8988T (cell line): ENCODE measurements around the gene UGT1A8.
"Not testable (repeated sequence)": the region's sequence is repeated elsewhere in the genome, so short reads cannot be mapped to it uniquely, and the experiment has no call there.

ENCODE experiments used
- DNase-seq: peaks from one replicate; pipeline ENCODE4 v3.0.0; 2011

Gene UGT1A8

DNA sequence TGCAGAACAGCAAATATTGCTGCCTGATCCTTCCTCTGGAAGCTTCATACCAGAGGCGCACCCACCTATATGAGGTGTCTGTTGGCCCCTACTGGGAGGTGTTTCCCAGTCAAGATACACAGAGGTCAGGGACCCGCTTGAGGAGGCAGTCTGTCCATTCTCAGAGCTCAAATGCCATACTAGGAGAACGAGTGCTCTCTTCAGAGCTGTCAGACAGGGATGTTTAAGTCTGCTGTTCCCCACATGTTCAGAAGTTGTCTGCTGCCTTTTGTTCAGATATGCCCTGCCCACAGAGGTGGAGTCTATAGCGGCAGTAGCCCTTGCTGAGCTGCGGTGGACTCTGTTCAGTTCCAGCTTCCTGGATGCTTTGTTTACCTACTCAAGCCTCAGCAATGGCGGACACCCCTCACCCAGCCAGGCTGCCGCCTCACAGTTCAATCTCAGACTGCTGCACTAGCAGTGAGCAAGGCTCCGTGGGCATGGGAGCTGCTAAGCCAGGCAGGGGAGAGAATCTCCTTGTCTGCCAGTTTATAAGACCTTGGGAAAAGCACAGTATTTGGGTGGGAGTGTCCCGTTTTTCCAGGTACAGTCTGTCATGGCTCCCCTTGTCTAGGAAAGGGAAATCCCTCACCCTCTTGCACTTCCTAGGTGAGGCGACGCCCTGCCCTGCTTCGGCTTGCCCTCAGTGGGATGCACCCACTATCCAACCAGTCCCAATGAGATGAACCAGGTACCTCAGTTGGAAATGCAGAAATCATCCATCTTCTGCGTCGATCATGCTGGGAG, 119.6 kb downstream of the UGT1A8 start:
- not testable (repeated sequence) for DNase-seq

DNA sequence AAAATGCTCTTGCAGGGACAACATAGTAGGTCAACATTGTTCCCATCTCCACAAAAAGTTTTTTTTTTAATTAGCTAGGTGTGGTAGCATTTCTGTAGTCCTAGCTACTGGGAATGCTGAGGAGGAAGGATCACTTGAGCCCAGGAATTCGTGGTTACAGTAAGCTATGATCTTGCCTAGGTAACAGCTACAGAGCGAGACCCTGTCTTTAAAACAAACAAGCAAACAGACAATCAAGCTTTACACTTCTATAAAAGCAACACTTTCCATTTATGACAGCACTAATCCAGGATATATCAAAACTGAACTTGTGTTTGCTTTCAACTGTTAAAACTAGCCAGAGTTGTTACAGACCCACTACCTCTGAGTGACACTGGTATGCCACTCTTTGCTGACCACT, 123.4 kb downstream of the UGT1A8 start:
- no peak for DNase-seq

DNA sequence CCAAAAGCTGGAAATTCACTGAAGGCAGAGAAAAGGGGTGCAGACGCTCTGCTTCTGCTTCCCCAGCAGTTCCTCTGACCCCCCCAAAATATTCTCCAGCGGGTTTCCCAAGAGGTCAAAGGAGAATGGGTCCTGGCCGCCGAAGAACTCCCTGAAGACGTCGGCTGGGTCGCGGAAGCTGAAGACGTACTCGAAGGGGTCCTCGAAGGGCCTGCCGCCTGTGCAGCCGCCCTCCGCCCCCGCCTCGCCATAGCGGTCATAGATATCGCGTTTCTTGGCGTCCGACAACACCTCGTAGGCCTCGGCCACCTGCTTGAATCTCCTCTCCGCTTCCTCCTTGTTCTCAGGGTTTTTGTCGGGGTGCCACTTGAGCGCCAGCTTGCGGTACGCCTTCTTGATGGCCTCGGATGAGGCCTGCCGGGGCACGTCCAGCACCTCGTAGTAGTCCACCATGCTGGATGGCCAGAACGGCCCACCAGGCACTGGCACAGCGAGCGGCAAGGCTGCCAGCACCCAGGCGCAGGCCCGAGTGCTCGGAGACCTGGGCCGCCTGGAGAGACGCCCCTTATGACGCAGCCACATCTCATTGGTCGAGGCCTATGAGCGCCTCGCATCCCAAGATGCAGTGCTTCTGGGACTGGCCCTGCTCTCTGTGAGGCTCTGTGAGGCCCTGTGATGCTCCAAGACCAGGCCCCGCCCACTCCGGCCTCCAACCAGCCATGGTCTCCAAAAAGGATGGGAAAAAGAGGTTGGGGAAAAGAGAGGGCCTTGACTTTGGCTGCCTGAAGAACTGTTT, 126.2 kb downstream of the UGT1A8 start:
- DNase-seq, result no peak

GRCh38 chr2:233745073-233745755, 127.8 kb downstream of the UGT1A8 start:
- no peak for DNase-seq

- DNase-seq, result not testable (repeated sequence)
Measured at GRCh38 chr2:233745838-233746237, 128.4 kb downstream of the UGT1A8 start.

DNA sequence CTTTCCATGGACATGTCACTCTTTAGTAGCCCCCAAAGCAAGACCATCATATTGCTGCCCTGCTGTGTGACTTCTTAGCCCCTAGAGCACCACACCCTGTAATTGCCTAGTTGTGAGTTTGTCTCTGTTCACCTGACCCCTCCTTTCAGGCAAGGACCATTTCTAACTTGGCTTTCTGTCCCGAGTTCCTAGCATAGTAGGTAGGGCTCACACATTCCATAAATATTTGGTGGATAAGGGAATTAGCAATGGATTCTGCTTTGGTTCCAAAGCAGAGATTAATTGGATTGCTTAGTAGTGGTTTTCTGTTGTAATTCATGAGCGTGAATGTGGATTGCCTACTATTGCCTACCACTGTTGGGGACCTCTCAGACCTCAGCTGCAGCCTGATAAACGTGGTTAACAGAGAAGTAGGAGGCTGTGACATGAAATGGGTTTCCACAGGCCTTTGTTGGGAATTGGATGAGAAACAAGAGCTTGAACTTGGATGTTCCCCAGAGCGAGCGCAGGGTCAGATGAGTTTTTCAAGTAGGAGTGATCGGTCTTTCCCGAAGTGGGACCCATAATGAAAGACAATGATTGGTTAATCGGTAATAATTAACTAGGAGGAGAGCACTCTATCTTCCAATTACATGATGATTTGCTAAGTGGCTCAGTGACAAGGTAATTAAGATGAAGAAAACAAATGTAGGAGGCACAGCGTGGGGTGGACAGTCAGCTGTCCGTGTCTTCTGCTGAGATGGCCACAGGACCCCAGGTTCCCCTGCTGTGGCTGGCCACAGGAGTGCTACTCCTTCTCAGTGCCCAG, 129.2 kb downstream of the UGT1A8 start:
- no peak for DNase-seq

- DNase-seq, result no peak
Measured at GRCh38 chr2:233747283-233747544, 129.8 kb downstream of the UGT1A8 start.

- DNase-seq, result not testable (repeated sequence)
Measured at GRCh38 chr2:233750689-233751088, 133.3 kb downstream of the UGT1A8 start.

DNA sequence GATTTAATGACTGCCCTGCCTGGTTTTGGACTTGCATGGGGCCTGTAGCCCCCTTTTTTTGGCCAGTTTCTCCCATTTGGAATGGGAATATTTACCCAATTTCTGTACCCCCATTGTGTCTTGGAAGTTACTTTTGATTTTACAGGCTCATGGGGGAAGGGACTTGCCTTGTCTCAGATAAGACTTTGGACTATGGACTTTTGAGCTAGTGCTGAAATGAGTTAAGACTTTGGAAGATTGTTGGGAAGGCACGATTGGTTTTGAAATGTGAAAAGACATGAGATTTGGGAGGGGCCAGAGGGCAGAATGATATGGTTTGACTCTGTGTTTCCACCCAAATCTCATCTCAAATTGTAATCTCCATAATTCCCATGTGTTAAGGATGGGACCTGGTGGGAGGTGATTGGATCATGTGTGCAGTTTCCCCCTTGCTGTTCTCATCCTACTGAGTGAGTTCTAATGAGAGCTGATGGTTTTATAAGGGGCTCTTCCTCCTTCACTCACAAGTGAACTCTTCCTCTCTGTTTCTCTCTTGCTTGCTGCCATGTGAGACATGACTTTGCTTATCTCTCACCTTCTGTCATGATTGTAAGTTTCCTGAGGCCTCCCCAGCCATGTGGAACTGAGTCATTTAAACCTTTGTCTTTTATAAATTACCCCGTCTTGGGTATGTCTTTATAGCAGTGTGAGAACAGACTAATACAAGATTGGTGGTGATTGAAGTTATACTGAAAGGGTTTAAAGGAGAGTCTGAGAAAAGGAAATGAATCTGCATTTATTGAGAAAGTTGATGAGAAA, 134.0 kb downstream of the UGT1A8 start:
- not testable (repeated sequence) for DNase-seq

DNA sequence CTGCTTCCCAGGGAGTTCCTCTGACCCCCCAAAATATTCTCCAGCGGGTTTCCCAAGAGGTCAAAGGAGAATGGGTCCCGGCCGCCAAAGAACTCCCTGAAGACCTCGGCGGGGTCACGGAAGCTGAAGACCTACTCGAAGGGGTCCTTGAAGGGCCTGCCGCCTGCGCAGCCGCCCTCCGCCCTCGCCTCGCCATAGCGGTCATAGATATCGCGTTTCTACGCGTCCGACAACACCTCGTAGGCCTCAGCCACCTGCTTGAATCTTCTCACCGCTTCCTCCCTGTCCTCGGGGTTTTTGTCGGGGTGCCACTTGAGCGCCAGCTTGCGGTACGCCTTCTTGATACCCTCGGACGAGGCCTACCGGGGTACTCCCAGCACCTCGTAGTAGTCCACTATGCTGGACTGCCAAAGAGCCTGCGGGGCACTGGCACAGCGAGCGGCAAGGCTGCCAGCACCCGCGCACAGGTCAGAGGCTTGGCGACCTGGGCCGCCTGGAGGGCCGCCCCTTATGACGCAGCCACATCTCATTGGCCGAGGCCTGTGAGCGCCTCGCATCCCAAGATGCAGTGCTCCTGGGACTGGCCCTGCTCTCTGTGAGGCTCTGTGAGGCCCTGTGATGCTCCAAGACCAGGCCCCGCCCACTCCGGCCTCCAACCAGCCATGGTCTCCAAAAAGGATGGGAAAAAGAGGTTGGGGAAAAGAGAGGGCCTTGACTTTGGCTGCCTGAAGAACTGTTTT, 137.6 kb downstream of the UGT1A8 start:
- DNase-seq, result no peak

- DNase-seq, result no peak
Measured at GRCh38 chr2:233756429-233757081, 139.1 kb downstream of the UGT1A8 start.

DNA sequence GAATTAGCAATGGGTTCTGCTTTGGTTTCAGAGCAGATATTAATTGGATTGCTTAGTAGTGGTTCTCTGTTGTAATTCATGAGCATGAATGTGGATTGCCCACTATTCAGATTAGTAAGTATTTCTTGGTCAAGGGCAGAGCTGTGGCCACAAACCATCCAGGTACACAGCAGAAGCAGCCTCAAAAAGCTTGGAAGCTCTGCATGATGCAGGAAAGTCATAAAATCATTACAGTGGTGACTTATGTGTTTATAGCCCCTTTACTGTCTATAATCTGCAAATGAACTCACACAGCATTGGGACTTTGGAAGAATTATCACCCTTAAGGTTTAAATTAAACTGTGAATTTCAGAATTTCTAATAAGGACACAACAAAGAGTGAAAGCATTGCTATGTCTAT, 140.7 kb downstream of the UGT1A8 start:
- DNase-seq, result no peak

DNA sequence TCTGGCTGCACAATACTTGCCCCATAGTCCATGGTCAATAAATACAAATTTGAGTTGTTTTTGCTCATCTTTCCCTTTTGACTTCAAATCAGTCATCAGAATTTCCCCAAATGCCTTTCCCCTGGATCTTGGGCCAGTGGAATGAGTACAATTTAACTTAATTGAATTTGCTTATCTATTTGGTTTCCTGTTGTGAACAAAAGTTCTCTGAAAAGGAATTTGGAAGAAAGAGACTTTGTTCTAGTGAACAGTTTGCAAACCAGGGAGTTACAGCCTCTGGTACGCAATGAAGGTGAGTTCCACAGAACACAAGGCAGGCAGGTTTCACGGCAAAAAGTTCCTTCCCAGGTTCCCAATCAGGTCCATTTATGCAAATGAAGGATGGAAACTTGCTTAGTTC, 141.4 kb downstream of the UGT1A8 start:
- no peak for DNase-seq

DNA sequence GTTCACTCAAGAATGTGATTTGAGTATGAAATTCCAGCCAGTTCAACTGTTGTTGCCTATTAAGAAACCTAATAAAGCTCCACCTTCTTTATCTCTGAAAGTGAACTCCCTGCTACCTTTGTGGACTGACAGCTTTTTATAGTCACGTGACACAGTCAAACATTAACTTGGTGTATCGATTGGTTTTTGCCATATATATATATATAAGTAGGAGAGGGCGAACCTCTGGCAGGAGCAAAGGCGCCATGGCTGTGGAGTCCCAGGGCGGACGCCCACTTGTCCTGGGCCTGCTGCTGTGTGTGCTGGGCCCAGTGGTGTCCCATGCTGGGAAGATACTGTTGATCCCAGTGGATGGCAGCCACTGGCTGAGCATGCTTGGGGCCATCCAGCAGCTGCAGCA, 142.6 kb downstream of the UGT1A8 start, which contains the start of gene UGT1A1:
Gene UGT1A1, plus strand, starts transcription at position 228 of the 400 bp plus-strand sequence. Its CDS starts 18 bp downstream, at position 246.
- DNase-seq, result no peak

- DNase-seq, result no peak
Measured at GRCh38 chr2:233761040-233761769, 143.8 kb downstream of the UGT1A8 start.

- no peak for DNase-seq
Measured at GRCh38 chr2:233764264-233764663, 146.8 kb downstream of the UGT1A8 start.

- no peak for DNase-seq
Measured at GRCh38 chr2:233764761-233765160, 147.3 kb downstream of the UGT1A8 start.

DNA sequence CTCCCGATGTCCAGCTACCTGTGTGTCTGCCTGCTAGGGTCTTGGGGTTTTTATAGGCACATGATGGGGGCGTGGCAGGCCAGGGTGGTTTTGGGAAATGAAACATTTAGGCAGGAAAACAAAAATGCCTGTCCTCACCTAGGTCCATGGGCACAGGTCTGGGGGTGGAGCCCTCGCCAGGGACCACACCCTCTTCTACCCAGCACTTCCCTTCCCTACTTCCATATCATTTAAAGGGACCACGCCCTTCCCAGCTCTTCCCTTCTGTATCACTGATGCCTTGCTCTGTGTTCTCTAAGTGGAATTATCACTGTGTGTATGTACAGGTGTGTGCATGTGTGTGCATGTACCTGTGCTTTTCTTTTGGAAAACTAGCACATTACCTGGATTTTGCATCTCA, 149.0 kb downstream of the UGT1A8 start:
- no peak for DNase-seq

DNA sequence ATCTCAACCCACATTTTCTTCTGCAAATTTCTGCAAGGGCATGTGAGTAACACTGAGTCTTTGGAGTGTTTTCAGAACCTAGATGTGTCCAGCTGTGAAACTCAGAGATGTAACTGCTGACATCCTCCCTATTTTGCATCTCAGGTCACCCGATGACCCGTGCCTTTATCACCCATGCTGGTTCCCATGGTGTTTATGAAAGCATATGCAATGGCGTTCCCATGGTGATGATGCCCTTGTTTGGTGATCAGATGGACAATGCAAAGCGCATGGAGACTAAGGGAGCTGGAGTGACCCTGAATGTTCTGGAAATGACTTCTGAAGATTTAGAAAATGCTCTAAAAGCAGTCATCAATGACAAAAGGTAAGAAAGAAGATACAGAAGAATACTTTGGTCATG, 150.6 kb downstream of the UGT1A8 start:
- DNase-seq, result no peak

- no peak for DNase-seq
Measured at GRCh38 chr2:233769260-233769659, 151.8 kb downstream of the UGT1A8 start.
